ENCODE data around the gene TXNDC5. TPM values are rescaled to one million over a fixed set of nuclear protein-coding genes. Genes with fewer than 3 reads are reported as not detected.

TXNDC5 gene
- total and polyA plus RNA-seq, 2 of the 13 experiments (the other 11 are each of a cell fraction or from before 2014, with no cell fraction given) = 287 to 578 TPM

- TF ChIP-seq PAXIP1 (CRISPR knock-in tag; conservative IDR thresholded peaks at IDR 0.05) (peak; percentile 55), RARG (CRISPR knock-in tag; IDR thresholded peaks at IDR 0.05; ENCODE audit: low read depth) (no peak), SATB2 (CRISPR knock-in tag; IDR thresholded peaks at IDR 0.05) (no peak), HDAC2 (CRISPR knock-in tag; IDR thresholded peaks at IDR 0.05) (peak; percentile 51; the same call in 1 of the 2 replicates), SALL1 (CRISPR knock-in tag; IDR thresholded peaks at IDR 0.05) (peak; percentile 70; the same call in 1 of the 2 replicates), ATF7 (IDR thresholded peaks at IDR 0.05) (no peak), ATF7 (CRISPR knock-in tag; IDR thresholded peaks at IDR 0.05) (0 out of 2 replicates have a peak, but pooled peaks have one; percentile 11), KDM2A (CRISPR knock-in tag; IDR thresholded peaks at IDR 0.05; ENCODE audit: borderline replicate concordance, low read depth) (peak; percentile 29; the same call in 1 of the 2 replicates), ZNF180 (CRISPR knock-in tag; IDR thresholded peaks at IDR 0.05; ENCODE audit: borderline replicate concordance, low read depth) (no peak), HMG20A (CRISPR knock-in tag; IDR thresholded peaks at IDR 0.05; ENCODE audit: borderline replicate concordance) (peak; percentile 58; the same call in 1 of the 2 replicates), GLI4 (CRISPR knock-in tag; IDR thresholded peaks at IDR 0.05; ENCODE audit: borderline replicate concordance) (no peak), NR2F6 (IDR thresholded peaks at IDR 0.05) (no peak), NR2F6 (CRISPR knock-in tag; IDR thresholded peaks at IDR 0.05) (0 out of 2 replicates have a peak, but pooled peaks have one; percentile 34), RELA (CRISPR knock-in tag; IDR thresholded peaks at IDR 0.05) (no peak), ZNF687 (CRISPR knock-in tag; IDR thresholded peaks at IDR 0.05) (peak; percentile 24; the same call in 1 of the 2 replicates), RXRA (CRISPR knock-in tag; IDR thresholded peaks at IDR 0.05) (peak; percentile 45; the same call in 1 of the 2 replicates), FOXO1 (CRISPR knock-in tag; IDR thresholded peaks at IDR 0.05) (no peak), SKI (IDR thresholded peaks at IDR 0.05; ENCODE audit: partially characterized antibody) (no peak), ARID5B (CRISPR knock-in tag; IDR thresholded peaks at IDR 0.05) (peak; percentile 80), ZNF138 (CRISPR knock-in tag; IDR thresholded peaks at IDR 0.05; ENCODE audit: low read depth) (no peak)
Measured at GRCh38 chr6:7917729-7918128, 7.1 kb upstream of the TXNDC5 start (continued).

All from HepG2 (cell line).